ENCODE results near the gene FMN2.

FMN2 gene

DNA sequence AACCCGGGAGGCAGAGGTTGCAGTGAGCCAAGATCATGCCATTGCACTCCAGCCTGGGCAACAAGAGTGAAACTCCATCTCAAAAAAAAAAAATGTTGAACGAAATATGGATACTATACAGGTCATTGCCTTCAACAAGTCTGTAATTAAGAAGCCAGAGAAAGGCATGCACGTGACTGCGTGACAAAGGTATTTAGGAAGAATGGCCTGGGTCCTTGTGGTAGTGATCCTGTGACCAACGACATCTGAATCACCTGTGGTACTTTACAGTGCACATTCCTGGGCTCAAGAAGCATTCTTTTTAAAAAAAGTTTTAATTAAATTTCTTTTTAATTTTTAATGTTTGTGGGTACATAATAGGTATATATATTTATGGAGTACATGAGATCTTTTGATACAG lies 405.3 kb downstream of the FMN2 start:
- TF ChIP-seq, protein P1, sequence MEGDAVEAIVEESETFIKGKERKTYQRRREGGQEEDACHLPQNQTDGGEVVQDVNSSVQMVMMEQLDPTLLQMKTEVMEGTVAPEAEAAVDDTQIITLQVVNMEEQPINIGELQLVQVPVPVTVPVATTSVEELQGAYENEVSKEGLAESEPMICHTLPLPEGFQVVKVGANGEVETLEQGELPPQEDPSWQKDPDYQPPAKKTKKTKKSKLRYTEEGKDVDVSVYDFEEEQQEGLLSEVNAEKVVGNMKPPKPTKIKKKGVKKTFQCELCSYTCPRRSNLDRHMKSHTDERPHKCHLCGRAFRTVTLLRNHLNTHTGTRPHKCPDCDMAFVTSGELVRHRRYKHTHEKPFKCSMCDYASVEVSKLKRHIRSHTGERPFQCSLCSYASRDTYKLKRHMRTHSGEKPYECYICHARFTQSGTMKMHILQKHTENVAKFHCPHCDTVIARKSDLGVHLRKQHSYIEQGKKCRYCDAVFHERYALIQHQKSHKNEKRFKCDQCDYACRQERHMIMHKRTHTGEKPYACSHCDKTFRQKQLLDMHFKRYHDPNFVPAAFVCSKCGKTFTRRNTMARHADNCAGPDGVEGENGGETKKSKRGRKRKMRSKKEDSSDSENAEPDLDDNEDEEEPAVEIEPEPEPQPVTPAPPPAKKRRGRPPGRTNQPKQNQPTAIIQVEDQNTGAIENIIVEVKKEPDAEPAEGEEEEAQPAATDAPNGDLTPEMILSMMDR (conservative IDR thresholded peaks at IDR 0.05) = no peak
- TF ChIP-seq ZFX (IDR thresholded peaks at IDR 0.05) = no peak

DNA sequence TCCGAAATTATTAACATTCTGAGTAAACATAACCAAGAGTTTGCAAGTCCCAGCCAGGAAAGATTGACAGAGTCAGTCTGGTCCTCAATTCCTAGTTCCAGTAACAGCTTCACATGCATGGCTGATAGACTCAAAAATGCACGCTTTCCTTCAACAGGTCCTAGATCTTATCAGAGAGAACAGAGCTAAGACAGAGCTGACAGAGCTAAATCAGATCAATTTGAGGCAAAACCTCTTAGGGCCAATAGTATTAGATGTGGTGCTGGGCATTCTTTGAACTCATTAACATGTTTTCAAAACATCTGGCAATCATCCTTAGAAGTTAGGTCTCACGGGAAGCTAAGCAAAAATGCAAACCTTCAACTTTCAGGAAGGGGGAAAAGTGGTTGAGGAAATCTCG lies 406.2 kb downstream of the FMN2 start:
- no peak overlapping the region for H3K27ac ChIP-seq
- TF ChIP-seq ZFX (IDR thresholded peaks at IDR 0.05) = no peak
- TF ChIP-seq, protein P1 (conservative IDR thresholded peaks at IDR 0.05) = no peak

More for the DNA sequence above, 405.3 kb downstream of the FMN2 start:
- H3K27ac ChIP-seq = no peak overlapping the region

DNA sequence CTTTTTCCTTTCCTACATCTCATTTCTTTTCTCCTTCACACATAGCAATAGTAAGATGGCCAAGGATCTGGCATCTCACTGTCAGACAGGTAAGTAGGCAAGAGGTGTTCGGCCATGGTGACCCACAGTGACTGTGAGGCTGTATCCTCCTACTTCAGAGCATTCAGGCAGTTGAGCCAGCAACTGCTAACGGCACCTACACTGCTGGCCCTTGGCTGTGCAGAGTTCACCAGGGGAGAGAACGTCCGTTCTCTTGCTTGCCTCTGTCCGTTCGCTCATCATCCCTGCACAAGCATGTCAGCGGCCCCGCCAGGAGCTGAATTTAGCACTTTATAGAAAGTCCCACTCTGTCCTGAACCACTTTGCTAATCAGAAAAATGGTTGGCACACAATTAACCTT lies 406.7 kb downstream of the FMN2 start:
- TF ChIP-seq, protein P1 (conservative IDR thresholded peaks at IDR 0.05) = no peak
- no peak for TF ChIP-seq ZFX (IDR thresholded peaks at IDR 0.05)
- H3K27ac ChIP-seq = no peak overlapping the region

DNA sequence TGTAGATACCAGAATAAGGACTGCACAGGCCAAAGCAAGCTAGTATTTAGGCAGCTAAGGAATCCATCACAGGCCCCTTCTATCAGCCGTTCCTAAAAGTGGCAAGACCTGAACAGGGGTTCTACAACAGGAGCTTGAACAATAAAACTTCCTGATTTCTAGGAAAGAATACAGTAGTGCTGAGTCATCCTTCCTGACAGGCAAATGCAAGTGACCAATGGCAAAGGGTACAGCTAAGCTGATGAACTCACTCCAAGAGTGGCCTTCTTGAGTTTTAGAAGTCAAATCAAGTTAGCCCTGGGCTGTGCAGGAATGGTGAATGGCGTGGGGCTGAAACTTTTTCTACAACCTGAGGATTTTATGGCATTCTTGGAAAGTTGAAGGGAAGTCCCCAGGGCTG lies 407.3 kb downstream of the FMN2 start:
- TF ChIP-seq, protein P1 (conservative IDR thresholded peaks at IDR 0.05) = no peak
- no peak for TF ChIP-seq ZFX (IDR thresholded peaks at IDR 0.05)
- no peak overlapping the region; the same call in 1 of the 2 replicates for H3K27ac ChIP-seq

DNA sequence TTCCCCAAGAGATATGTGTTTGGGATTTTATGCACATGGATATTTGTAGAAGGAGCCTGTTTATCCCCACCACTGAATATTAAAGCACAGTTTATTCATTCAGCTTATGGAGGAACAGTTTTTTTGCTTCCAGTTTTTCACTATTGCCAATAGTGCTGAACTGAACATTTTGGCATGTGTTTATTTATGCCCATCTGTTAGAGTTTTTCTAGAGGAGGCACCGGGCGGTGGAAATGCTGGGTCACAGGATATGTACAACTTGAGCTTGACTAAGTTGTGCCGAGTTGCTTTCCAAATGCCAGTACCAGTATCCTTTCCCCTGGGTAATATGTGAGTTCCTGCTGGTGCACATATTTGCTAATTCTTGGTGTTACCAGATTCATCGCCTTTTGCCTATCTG lies 409.0 kb downstream of the FMN2 start:
- no peak overlapping the region for H3K27ac ChIP-seq

DNA sequence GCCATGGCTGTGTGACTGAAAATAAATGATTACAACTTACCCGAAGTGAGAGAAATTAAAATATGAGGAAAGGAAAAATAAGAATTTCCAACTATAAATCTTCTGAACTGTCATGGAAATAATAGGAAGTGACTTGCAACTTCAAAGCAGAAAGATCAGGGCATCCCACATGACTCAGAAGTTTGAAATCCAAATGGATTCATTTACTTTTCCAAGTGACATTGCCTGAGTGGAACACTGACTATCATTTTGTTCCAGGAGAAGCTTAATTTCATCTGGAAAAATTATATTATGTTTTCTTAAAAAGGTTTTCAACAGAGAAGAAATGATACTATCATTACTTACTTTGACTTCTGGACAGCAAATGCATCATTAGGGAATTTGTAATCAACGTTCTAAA lies 409.4 kb downstream of the FMN2 start:
- no peak overlapping the region for H3K27ac ChIP-seq
- no peak for TF ChIP-seq ZFX (IDR thresholded peaks at IDR 0.05)
- TF ChIP-seq, protein P1 (conservative IDR thresholded peaks at IDR 0.05) = no peak

More for the DNA sequence above, 409.0 kb downstream of the FMN2 start:
- no peak for TF ChIP-seq ZFX (IDR thresholded peaks at IDR 0.05)
- TF ChIP-seq, protein P1 (conservative IDR thresholded peaks at IDR 0.05) = no peak

DNA sequence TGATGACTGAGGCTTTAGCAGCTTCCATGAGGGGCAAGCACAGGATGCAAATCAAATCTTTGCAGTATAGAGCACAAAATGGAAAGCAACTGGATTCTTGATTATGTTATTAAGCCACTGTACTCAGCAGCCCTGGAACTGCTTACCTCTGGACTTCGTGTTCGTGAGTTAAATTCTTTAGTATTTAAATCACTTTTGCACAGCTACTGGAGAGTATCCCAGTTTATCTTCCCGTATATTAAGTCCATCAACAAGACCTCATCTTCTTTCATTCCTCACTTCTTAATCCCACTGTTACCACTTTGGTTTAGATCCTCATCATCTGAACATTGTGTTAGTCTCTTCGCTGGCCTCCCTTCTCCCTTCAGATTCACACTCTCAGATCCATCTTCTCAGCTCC lies 411.4 kb downstream of the FMN2 start:
- no peak for TF ChIP-seq ZFX (IDR thresholded peaks at IDR 0.05)
- H3K27ac ChIP-seq = no peak overlapping the region

DNA sequence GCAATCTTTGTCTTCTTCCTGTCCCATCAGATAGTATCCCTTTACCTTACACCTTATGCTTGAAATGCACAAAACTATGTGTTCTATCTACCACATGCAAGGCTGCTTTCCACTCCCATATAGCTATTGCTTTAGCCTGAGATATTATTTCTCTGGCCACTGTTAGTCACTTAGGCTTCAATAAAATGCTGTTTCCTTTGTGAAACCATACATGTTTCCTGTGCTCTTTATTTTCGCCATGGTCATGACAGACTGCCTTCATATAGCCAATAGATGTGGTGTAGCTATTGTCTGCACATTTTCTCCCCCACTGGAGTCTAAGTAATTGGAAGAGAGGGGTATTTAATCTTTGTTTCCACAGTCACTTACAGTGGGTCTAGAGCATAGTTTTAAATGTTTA lies 411.9 kb downstream of the FMN2 start:
- no peak for TF ChIP-seq ZFX (IDR thresholded peaks at IDR 0.05)
- TF ChIP-seq, protein P1 (conservative IDR thresholded peaks at IDR 0.05) = no peak

More for the DNA sequence above, 411.9 kb downstream of the FMN2 start:
- H3K27ac ChIP-seq = no peak overlapping the region
